Uterus (tissue), 2 donors: ENCODE measurements around the gene TRIM62.

Experiments
- POLR2A ChIP-seq, 2 donors: fragments of 450-650 bp; IDR thresholded peaks; one replicate each; pipeline ENCODE4 v1.6.1; 2016; ENCODE audit warnings: antibody characterized with exemption in 2 of 2, mild to moderate bottlenecking in 1 of 2, moderate library complexity in 1 of 2
- TF ChIP-seq, protein P1 (sequence below), 4 experiments: fragments of 200-600 bp in 2 of 4; fragments of 450-650 bp in 2 of 4; sonication (generic) in 2 of 4; IDR thresholded peaks; one replicate each; pipeline ENCODE4 v1.5.1; 2016 to 2019; ENCODE audit warnings: antibody characterized with exemption in 4 of 4, mild to moderate bottlenecking in 2 of 4, moderate library complexity in 1 of 4

DNA sequence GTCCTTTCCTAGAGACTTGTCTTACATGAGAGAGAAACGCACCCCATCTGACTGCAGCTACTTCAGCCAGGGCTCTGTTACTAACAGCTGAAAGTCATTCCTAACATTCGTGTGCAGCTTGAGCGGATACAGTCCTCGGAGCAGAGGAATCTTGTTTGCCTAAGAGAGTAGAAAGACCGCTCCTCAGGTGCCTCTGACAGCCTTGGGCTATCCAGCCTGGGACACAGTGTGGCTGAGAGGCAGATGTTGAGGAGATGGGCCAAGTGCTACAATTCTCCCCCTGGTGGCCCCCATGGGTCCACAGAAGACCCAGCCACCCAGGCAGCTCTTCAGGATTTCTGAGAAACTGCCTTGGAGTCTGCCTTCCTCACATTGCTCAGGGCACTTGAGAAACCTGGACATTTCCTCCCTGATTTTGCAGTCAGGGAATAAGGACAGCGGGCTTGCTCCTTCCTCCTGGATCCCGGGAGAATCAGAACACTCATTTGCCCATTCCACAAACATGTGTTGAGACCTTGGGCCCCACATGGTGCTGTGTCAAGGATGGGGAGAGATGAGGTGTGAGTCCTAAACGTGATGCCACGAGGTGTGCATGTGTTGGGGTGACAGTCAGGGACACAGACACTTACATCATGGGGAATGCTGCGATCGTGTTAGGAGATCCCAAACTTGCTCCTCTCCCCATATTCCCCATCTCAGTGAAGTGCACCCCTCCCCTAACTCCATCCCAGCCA lies 13.1 kb downstream of the TRIM62 start:
- TF ChIP-seq, protein P1, sequence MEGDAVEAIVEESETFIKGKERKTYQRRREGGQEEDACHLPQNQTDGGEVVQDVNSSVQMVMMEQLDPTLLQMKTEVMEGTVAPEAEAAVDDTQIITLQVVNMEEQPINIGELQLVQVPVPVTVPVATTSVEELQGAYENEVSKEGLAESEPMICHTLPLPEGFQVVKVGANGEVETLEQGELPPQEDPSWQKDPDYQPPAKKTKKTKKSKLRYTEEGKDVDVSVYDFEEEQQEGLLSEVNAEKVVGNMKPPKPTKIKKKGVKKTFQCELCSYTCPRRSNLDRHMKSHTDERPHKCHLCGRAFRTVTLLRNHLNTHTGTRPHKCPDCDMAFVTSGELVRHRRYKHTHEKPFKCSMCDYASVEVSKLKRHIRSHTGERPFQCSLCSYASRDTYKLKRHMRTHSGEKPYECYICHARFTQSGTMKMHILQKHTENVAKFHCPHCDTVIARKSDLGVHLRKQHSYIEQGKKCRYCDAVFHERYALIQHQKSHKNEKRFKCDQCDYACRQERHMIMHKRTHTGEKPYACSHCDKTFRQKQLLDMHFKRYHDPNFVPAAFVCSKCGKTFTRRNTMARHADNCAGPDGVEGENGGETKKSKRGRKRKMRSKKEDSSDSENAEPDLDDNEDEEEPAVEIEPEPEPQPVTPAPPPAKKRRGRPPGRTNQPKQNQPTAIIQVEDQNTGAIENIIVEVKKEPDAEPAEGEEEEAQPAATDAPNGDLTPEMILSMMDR (IDR thresholded peaks at IDR 0.05): no peak
- TF ChIP-seq POLR2A (IDR thresholded peaks at IDR 0.05): no peak
